Fibroblast of skin of back (primary cell): ENCODE measurements around the gene TRAPPC8.

Source experiments
- DNase-seq: peaks from one replicate; pipeline ENCODE4 v3.0.0-alpha.2; 2013

The TRAPPC8 gene

GRCh38 chr18:31791817-31792579 lies 150.9 kb downstream of the TRAPPC8 start:
- DNase-seq, result no peak

GRCh38 chr18:31789409-31789808 lies 153.5 kb downstream of the TRAPPC8 start:
- DNase-seq, result no peak

- DNase-seq, result no peak
Measured at GRCh38 chr18:31783059-31783458, 159.9 kb downstream of the TRAPPC8 start.
